GM21381 (cell line): ENCODE results near the gene HOXB5.

Experiments
- ATAC-seq: cut with Tn5 transposase; IDR thresholded peaks from one replicate; pipeline ENCODE4 v1.9.1; 2021; ENCODE audit warnings: mild to moderate bottlenecking, moderate library complexity; ENCODE audit not compliant: unreplicated experiment

HOXB5 gene

GRCh38 chr17:48593126-48593829 is at the start of gene HOXB5:
Gene HOXB5, minus strand, starts transcription at chr17:48593779. Its CDS starts 97 bp downstream, at chr17:48593682.
- ATAC-seq: no peak

- no peak for ATAC-seq
Measured at GRCh38 chr17:48642843-48643696, 49.5 kb upstream of the HOXB5 start.

- ATAC-seq: no peak
Measured at GRCh38 chr17:48642059-48642842, 48.7 kb upstream of the HOXB5 start.

- ATAC-seq: no peak
Measured at GRCh38 chr17:48641541-48642058, 48.0 kb upstream of the HOXB5 start.

DNA sequence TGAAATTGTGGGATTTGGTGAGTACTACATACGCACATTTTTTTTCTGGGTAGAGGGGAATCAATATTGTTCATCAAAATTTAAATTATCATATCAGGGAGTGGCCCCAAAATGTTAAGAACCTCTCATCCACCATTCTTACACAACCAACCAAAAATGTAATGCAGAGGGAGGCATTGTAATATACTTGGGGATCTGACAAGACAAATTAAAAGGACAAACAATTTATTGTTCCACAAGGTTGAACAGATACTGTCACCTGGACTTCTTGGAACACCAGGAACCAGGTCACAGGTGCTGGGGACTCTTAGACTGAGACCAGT is 47.2 kb upstream of the HOXB5 start:
- no peak for ATAC-seq

GRCh38 chr17:48639982-48640857 is 46.6 kb upstream of the HOXB5 start:
- ATAC-seq: no peak

DNA sequence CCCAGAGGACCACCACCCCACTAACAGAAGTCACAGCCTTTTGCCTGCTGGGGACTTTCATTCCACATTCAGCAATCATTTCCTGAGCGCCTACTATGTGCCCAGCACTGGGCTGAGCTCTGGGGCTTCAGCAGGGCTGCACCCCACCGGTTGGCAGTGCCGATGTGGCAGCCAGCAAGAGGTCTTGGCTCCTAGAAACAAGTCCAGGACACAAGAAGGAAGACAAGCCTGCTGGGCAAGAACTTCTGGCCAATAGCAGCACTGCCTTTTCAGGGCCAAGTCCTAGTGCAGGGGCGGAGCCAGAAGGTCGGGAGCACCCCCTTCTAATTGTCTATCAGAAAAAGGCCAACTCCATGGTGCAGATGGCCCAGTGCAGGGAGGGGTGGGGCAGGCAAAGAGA is 45.6 kb upstream of the HOXB5 start:
- no peak for ATAC-seq

DNA sequence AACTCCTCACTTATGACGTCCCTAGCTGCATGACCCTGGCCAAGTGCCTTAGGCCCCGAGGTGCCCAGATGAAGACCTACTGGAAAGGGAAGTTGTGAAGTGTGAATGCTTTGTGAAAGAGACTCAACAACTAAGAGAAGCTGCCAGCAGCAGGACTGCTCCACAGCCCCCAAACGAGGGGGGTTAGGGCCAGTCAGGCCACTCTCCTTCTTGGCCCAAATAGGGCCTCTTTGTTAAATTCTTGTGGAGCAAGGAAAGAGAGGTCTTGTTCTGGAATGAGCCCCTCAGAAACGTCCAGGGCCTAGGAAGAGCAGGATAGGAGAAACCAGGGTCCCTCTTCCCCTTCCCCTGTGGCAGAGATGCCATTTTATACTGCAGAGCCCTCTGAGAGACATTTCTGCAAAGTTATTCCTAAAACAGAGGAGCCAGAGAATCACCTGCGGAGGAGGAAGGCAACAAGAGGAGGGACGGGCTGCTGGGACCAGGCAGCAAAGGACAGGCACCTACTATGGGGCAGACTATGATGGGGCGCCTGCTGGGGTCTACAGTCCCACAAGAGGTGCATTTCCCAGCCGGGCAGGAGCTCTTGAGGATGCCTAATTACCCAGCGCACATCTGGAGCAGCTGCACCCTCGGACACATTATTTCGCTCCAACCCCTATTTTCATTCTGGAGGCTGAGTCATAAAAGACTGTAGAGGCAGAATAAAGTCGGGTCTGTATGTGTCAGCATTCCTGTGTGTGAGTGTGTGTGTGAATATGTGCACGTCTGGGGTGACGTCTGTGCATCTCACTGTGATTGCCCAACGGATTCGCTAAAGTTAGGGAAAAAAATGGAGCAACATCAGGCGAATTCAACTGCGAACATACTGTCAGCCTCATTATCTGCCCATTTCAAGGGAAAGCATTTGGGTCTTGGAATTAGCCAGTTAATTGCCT is 44.0 kb upstream of the HOXB5 start:
- no peak for ATAC-seq

DNA sequence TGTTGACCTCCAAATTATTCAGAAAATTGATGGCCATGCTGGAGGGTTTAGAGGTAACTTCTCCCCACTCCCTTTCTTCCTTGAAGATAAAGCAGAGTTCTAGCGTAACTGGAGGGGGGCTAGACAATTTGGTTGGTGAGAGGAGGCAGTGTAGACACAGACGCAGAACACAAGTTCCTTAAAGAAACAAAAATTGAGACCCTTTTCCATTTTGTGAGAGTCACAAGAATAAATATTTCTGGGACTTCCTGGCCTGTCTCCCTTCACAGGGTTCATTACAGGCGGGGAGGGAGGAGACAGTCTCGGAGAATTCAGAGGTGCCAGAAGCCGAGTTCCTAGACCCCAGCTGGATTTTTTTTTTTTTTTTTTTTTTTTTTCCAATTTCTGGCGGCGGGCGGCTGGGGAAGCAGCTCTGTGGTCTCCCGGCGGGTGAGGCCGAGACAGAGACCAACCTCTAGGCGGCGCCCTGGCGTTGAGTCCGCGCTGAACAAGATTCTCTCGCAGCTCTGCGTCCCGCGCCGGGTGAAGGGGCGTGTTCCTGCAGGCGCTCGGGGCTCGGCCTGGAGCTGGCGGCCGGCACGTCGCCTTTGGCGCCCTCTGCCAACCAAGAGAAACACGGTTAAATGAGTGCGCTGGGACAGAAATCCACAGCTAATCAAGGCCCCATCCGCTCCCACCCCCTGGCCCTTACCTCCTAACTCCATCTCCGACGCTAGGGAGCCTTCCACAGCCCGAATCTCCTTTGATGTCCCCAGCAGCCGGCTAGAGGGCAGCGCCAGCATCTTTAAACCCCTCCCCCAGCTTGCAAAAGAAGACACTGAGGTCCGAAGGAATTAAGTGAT is 42.8 kb upstream of the HOXB5 start:
- ATAC-seq: no peak

DNA sequence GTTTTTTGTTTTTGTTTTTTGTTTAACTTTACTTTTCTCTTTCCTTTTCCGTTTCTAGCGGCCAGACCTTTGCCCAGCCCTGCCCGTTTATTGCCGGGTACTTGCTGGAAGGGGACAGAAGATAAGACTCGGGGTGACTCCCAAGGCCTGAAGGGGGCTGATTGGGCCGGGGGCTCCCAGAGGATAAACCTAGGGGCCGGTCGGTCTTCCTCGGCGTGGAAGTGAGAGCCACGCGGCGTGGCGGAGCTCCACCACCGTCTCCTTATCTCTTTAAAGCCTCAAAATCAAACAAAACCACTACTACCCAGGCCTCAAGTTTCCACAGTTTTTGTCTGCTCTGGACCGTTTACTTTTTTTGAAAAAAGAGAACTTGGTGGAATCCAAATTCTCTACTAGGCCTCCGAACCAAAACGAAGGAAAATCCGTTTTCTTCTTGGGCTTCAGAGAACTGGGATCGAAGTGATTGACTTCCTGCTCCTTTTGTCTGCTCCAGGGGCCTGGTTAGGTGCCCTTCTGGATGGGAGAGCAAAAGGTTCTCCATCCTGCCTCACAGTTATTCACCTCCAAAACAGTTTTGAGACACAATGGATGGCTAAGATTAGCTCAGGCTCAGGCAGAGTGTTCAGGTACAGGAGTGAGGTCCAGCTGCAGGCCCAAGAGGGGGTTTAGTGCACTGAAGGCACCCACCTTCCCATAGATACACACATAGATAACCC is 41.1 kb upstream of the HOXB5 start:
- ATAC-seq: no peak

- ATAC-seq: no peak
Measured at GRCh38 chr17:48633266-48633677, 39.7 kb upstream of the HOXB5 start.

GRCh38 chr17:48632579-48633265 is 39.1 kb upstream of the HOXB5 start:
- ATAC-seq: no peak

DNA sequence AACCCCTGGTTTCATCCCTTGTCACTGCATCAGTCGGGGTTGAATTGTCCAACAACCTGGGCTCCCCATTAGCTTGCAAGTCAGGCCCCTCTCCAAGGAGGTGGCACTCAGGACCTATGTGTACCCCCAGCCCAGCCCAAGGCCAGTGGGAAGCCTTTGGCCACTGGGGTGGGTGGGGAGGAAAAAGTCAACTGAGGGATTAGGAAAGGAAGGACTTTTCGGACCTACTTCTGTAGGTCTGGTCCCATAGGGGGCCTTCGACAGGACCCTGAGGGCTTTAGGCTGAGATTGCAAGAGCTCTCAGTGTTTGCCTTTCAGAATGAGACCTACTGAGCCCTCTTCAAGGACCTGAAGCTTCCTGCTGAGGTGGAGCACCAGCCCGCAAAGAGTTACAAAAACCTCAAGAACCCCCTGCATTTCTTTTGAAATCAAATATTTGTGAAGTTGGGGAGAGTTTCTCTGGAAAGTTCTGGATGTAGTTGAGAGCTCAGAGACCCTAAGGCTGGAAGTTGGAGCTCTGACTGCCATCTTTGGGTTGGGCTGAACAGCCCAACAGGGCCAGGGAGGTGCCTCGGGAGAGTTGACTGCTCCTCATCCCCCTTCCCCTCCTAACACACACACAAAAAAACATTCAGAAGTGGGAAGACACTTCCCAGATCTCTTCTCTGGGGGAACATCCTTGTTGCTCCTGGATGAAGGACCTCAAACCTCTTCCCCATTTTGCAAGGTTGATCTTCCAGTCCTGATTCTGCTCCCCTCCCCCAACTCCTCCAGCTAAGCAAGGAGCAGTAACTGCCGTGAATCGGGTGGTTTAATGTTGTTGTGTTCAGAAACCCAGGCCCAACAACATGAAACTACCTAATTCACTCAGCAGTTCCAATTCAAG is 38.4 kb upstream of the HOXB5 start:
- ATAC-seq: no peak

DNA sequence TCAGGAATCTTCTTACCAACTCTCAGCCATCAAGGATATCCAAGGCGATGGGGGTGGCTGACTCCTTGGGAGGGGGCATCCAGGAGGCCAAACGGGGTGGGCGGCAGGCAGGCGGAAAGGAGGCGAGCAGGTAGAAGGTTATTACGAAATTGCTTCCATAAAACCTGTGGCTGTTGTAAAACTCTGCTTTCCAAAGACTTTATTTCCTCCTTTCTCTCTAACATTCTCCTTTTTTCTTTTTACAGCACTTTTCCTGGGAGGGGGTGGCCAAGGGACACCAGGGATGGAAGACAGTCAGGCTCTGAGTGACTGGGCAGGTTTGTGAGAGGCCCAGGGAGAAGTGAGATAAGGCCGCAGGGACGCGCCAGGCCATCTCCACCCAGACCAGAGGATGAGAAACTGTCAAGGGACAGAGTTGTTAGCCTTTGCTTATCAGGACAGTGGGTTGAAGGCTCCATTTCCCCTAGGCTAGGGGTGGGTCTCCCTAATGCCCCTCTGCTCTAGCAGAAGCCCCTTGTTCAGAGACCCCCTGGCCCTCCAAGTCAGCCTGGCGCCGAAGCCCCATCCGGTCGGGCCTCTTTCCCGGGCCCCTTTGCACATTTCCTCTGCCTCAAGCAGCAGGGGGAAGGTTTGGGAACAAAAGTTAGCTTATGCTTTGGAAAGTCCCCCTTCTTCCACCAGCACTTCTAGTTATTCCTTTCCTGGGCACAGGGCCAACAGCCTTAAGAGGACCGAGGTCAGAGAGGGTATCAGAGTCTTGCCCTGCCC is 37.5 kb upstream of the HOXB5 start:
- ATAC-seq: no peak
